ENCODE data around the gene TBC1D23.
A peak's percentile ranks its signal among the peaks of the same experiment; 100 is the strongest.
"Not testable (repeated sequence)": the region's sequence is repeated elsewhere in the genome, so short reads cannot be mapped to it uniquely, and the experiment has no call there.

The TBC1D23 gene

GRCh38 chr3:100256731-100257151 lies 4.1 kb upstream of the TBC1D23 start:
- no peak for DNase-seq (ENCODE audit: low spot score)

DNA sequence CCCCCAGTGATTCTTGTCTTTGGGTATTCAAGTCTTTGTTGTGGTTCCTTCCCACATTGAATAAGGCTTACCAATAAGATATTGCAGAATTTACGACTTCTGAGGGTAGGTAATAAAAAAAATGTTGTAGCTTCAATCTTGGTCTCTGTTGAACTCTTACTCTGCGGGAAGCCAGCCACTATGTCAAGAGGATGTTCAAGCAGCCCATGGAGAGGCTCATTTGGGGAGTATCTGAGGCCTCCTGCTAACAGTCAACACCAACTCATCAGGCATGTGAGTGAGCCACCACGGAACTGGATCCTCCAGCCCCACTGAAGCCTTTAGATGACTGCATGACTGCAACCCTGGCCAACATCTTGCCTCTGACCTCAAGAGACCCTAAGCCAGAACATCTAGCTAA lies 3.2 kb upstream of the TBC1D23 start:
- DNase-seq (ENCODE audit: low spot score) = no peak

DNA sequence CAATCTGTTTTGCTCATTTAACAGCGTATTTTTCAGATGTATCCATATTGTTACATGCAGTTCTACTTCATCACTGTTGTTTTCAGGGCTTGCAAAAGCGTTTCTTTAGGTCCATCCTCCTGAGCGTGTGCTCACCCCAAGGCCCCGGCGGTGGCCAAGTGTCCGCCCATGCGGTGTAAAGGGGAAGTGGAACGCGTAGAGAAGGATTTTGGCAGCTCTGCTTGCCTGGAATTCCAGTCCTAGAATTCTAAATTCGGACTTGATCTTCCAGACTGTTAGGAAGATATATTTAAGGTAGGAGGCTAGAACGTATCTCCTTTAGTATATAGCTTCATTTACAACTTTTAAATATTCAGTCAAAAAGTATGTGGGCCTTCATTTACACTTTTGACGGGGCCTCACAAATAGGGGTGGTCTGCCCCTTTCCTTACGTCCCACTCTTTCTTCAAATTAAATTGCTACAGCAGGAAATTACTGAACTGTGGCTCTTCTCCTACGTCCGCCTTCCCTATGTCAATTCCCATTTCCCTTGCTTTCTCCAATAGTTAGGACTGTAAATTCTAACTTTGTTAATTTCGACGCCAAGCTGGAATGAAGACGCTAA lies 609 bp upstream of the TBC1D23 start:
- no peak for DNase-seq (ENCODE audit: low spot score)

DNA sequence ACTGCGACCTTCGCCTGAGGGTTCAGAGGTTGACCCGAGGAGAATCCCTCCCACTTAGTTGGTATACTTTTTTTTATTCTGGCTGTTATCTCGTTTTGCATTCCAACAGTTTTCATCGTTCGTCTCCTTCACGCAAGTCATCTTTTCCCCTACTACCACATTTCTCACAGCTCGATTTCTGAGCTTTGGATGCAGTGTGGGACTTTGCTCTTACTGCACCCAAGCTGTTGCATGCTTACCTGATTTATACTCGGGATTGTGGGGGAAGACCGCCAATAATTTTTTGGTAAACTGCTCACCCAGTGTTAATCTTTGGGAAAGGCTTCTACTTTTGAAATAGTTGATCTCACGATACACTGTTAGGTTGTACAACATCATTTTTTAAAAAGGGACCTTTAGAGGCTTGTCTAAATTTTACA lies 702 bp downstream of the TBC1D23 start:
- DNase-seq (ENCODE audit: low spot score) = peak; percentile 47

- DNase-seq (ENCODE audit: low spot score) = peak; percentile 46
These were observed 2.1 kb downstream of the TBC1D23 start for GRCh38 chr3:100262925-100263324.

- no peak for DNase-seq (ENCODE audit: low spot score)
These were observed 2.8 kb downstream of the TBC1D23 start for GRCh38 chr3:100263583-100263982.

- DNase-seq (ENCODE audit: low spot score) = no peak
These were observed 3.5 kb downstream of the TBC1D23 start for GRCh38 chr3:100264242-100264641.

GRCh38 chr3:100265016-100265415 lies 4.2 kb downstream of the TBC1D23 start:
- no peak for DNase-seq (ENCODE audit: low spot score)

GRCh38 chr3:100266531-100266930 lies 5.7 kb downstream of the TBC1D23 start:
- DNase-seq (ENCODE audit: low spot score) = no peak

DNA sequence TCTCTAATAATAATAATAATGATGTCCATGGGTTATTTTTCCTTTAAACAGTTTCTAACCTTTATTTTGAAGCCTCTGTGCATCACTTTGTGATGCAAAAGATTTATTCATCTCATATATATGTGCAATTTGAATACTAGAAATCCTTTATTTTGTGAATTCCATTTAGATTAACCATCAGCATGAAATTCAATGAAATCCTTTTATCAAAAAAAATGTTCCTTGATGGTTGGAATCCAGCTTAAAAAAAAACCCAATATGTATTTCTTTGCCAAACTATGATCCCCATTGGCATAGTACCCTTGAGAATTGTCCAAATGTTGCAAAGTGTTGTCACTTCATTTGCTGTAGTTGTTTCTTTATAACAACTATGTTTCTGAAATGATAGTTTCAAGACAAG lies 7.4 kb downstream of the TBC1D23 start:
- no peak for DNase-seq (ENCODE audit: low spot score)

GRCh38 chr3:100269001-100269400 lies 8.2 kb downstream of the TBC1D23 start:
- no peak for DNase-seq (ENCODE audit: low spot score)

GRCh38 chr3:100269410-100270214 lies 8.8 kb downstream of the TBC1D23 start:
- DNase-seq (ENCODE audit: low spot score) = no peak

- DNase-seq (ENCODE audit: low spot score) = no peak
These were observed 9.4 kb downstream of the TBC1D23 start for GRCh38 chr3:100270215-100270583.

GRCh38 chr3:100271522-100271921 lies 10.7 kb downstream of the TBC1D23 start:
- DNase-seq (ENCODE audit: low spot score) = no peak

GRCh38 chr3:100272797-100273611 lies 12.2 kb downstream of the TBC1D23 start:
- not testable (repeated sequence) for DNase-seq (ENCODE audit: low spot score)

- DNase-seq (ENCODE audit: low spot score) = no peak
These were observed 13.6 kb downstream of the TBC1D23 start for GRCh38 chr3:100274361-100274760.

- no peak for DNase-seq (ENCODE audit: low spot score)
These were observed 16.5 kb downstream of the TBC1D23 start for GRCh38 chr3:100277255-100277800.

GRCh38 chr3:100278910-100279309 lies 18.1 kb downstream of the TBC1D23 start:
- DNase-seq (ENCODE audit: low spot score) = no peak

DNA sequence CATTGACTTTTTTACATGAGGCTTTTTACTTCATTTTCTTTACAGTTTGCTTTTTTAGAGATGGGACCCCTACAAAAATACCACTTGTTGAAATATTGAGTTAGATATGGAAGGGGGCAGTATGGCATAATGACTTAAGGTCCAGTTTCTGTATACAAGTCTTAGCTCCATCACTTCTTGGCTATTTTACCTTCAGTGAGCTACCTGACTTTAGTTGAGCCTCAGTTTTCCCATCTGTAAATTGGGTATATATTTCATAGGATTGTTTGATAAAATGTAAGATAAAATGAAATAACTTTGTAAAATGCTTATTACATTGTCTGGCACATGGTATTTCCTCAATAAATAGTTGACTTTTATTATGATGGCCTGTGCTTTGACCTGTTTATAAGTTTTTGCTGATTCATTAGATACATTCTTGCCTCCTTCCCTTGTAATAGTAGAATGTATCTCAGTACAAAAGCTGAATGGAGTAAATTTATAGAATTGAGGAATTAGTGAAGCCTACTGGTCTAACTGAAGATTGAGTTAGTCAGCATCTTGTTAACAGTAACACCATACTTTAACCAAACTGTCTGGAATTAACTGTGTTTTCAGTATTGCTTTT lies 27.6 kb downstream of the TBC1D23 start:
- no peak for DNase-seq (ENCODE audit: low spot score)

DNA sequence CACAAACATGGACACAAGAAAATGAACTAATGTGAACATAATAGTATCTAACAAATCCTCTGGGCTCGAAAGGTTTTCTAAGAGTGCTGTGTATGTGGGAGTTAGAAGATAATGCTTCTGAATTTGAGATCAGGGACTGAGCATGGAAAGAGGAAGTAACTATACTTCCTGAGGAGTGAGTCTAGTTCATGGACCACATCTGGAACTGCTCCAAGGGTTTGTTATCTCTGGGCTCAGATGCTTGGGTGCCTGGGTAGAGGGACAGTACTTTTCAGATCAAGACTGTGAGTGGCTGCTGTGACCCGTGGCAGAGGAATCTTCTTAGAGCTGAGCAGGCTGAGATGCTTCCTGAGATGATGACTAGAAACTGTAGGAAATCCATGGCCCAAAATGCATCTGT lies 28.5 kb downstream of the TBC1D23 start:
- DNase-seq (ENCODE audit: low spot score) = peak; percentile 80

- DNase-seq (ENCODE audit: low spot score) = no peak
These were observed 34.3 kb downstream of the TBC1D23 start for GRCh38 chr3:100295089-100295488.

DNA sequence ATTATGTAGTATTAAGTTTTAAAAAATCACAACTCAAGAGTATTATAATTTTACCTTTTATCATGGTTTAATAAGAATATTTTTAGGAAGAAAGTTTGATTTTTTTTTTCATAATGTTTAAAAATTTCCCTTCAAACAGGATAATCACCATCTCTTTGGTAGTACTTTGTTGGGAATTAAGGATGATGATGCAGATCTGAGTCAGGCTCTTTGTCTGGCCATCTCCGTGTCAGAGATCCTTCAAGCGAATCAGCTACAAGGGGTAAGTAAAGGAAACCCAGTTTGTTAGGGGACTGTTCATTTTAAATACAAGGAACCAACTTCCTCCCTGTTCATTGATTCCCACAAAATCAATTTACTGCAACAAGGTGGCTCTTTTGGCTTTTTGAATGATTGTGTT lies 37.0 kb downstream of the TBC1D23 start:
- DNase-seq (ENCODE audit: low spot score) = no peak

Measured in hematopoietic multipotent progenitor cell treated with erythropoietin and hydrocortisone succinate and interleukin-3 and kit ligand, for 15 days (in vitro differentiated cells).